LNCAP (cell line): ENCODE data around the gene MRM2.

ENCODE experiments used
- TF ChIP-seq, protein P1 (sequence below): fragments of 450-650 bp; IDR thresholded peaks from 2 replicates; pipeline ENCODE4 v1.5.1; 2017; ENCODE audit warnings: mild to moderate bottlenecking

MRM2 gene

DNA sequence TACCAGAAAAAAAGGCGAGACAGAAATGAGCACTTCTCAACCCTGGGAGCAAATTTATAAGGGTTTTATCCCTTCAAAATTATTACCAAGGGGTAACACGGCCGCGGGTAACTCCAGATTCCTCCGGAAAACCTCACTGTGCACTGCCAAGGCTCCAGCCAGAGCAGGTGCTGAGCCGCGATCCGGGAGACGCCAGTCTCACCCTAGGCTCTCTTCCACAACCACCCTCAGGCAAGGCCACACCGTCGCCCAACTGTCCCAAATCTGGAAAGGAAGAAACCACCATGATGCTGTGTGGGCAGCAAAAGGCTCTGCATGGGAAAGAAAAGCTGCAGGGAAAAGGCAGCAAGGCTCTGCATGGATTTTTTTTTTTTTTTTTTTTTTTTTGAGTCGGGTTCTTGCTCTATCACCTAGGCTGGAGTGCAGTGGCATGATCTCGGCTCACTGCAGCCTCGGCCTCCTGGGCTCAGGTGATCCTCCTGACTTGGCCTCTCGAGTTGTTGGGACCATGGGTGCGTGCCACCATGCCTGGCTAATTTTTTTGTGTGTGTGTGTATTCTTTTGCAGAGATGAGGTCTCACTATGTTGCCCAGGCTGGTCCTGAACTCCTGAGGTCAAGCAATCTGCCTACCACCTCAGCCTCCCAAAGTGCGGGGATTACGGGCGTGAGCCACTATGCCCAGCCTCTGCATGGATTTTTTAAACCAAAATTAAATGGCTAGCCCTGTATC is 48.3 kb downstream of the MRM2 start:
- TF ChIP-seq, protein P1, sequence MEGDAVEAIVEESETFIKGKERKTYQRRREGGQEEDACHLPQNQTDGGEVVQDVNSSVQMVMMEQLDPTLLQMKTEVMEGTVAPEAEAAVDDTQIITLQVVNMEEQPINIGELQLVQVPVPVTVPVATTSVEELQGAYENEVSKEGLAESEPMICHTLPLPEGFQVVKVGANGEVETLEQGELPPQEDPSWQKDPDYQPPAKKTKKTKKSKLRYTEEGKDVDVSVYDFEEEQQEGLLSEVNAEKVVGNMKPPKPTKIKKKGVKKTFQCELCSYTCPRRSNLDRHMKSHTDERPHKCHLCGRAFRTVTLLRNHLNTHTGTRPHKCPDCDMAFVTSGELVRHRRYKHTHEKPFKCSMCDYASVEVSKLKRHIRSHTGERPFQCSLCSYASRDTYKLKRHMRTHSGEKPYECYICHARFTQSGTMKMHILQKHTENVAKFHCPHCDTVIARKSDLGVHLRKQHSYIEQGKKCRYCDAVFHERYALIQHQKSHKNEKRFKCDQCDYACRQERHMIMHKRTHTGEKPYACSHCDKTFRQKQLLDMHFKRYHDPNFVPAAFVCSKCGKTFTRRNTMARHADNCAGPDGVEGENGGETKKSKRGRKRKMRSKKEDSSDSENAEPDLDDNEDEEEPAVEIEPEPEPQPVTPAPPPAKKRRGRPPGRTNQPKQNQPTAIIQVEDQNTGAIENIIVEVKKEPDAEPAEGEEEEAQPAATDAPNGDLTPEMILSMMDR: no peak

DNA sequence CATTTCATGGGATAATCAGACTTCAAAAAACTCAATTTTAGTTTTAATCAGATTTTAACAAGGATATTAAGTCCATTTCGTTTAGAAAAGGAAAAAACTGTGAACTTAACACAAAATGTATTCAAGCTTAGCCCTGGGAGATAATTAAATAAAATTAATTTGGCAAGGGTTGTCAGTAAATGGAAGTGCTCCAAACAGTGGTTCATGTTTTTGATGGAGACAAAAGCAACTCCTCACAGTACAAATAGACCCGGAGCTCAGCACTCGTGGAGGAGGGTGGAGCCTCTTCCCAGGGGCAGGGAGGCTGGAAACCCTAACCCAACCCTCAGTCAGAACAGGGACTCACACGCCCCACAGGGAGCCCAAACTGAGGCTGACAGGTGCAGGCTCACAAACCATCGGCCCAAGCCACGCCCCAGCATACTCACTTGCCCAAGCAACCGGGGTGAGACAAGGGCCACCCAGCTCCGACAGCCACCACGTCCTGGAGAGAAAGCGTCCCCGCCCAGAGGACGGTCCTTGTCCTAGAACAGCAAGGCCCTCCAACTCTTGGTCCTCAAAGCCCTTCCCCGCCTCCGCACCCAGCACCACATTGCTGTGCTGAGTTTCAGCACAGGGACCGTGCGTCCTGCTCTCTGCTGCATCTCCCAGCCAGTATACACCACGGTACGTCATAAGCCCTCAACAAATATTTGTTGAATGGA is 49.0 kb downstream of the MRM2 start:
- TF ChIP-seq, protein P1: no peak

DNA sequence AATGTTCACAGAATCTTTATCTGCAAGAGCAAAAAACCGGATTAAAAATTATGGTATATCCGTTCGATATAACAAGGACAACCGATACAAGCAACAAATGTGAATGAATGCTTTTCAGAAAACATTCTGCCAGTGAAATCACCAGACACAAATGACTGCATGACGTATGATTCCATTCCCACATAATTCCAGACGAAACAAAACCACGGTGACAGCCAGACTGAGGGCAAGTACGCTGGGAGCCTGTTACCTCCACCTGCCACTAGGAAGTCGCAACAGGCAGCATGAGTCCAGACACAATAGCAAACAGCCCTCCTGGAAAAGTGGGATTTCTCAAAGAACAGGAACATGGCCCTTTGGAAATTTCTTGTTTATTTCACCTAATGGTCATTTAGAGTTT is 51.0 kb downstream of the MRM2 start:
- TF ChIP-seq, protein P1: no peak

DNA sequence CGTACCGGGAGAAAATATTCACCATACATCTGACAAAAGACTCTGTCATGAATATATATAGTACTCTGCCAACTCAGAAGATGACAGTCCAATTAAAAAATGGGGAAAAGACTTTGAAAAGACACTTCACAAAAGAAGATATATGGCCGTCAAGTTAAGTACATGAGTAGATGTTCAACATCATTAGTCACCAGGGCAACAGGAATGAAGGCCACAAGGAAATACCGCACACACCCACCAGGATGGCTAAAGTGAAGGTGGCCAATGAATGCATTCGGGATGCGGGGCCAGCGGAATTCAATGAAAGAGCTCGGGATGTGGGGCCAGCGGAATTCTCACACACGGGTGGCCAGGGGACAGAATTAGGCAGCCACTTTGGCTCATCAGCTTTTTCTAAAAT is 51.5 kb downstream of the MRM2 start:
- TF ChIP-seq, protein P1: no peak

DNA sequence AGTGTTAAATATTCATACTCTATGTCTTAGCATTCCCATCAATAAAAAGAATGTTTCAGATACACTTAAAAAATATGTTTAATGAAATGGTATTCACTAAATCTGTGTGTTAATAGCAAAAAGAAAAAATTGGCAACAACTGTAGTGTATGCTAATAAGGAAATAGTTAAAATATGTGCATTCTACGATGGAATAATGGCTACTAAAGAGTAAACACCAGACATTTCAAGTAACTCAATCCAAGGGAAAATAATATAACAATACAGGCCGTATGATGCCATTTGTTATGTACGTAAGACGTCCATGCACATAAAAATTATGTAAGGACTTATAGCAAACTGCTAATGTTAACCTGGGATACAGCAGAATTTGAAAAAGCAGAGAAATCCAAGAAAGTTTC is 55.8 kb downstream of the MRM2 start:
- TF ChIP-seq, protein P1: no peak

DNA sequence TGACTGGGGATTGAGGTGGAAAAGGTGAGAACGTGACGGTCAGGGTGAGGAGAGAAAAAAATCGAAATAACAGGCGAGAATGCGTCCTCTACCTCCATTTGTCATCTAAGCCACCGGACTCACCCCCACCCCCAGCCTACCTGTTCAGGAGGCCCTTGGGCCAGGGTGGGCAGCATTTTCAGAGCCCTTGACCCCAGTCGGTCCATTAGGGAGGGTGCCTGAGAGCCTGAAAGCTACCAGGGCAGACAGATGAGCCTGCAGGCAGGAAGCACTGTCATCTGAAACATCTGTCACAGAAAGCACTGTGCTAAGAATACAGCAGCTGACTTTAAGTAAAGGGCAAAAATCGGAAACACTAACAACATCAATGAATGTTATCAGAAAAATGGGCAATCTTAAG is 56.3 kb downstream of the MRM2 start:
- TF ChIP-seq, protein P1: no peak
